Ramos (cell line): Measurements from ENCODE around the gene BTBD16.

Source experiments
- in situ Hi-C: fragments of 300-500 bp; cut with MboI; formaldehyde crosslinking; loops from one replicate; pipeline ENCODE4 v1.14.3; 2022; ENCODE audit warnings: low sequenced_read_pairs; ENCODE audit not compliant: unreplicated experiment

Gene BTBD16

DNA sequence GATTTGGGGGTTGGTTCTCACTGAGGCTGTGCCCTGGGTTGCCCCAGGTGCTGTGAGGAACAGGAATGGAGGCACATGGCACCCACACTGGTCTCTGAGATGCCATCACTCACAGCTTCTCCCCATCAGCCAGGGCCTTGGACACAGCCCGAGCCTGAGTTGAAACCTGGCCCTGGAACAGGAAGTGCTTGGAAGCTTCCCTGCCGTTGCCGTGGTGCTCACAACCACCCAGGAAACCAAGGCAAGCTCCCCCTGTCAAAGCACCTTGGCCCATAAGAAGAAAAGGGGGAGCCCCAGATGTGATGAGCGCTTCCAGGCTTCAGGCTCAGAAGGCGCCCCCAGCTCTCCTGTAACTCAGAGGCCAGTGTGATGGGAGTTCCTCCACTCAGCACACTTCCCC lies at the start of gene BTBD16:
Gene BTBD16 (plus strand): TSS at position 221 of the 400 bp plus-strand sequence. CDS start 3,786 bp downstream, outside the sequence.
- in situ Hi-C loops: no loop called here

GRCh38 chr10:122221958-122222357 lies 49.1 kb upstream of the BTBD16 start:
- in situ Hi-C loops: no loop called here

DNA sequence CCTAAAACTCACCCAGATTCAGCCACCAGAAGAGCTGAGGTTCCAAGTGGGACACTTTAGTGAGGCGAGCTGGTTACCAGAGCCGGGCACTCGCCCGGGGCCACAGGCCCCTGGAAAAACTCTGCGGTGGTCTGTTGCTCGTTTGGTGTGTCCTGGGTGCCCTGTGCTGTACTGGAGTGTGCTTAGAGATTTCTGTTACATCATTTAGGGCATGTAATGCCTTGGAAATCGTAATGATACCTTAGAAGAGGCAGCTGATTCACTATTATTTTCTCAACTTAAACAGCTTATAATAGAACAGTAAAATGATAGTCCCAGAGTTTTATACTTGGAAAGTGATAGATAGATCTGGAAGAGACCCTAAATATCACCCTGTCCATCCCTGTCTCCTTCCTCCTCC lies 48.5 kb upstream of the BTBD16 start:
- in situ Hi-C loops: no loop called here

DNA sequence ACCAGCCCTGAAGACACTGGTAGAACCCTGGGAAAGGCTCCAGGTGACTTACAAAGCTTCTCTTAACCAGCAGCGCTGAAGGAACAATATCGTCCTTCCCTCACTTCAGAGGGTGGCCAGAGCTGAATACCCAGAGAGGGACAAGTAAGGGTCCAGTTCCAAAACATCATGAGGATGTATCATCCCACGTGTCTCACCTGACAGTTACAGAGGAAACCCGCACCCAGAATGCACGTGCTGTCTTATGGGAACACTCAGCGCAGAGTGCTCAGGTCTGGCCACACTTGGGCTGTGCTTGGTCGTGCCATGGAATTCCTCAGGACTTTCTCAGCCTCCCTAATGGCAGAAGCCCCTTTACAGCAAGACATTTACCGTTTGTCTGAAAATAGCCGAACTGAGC lies 46.9 kb upstream of the BTBD16 start:
- in situ Hi-C loops: no loop called here

GRCh38 chr10:122225330-122225729 lies 45.8 kb upstream of the BTBD16 start:
- in situ Hi-C loops: no loop called here

DNA sequence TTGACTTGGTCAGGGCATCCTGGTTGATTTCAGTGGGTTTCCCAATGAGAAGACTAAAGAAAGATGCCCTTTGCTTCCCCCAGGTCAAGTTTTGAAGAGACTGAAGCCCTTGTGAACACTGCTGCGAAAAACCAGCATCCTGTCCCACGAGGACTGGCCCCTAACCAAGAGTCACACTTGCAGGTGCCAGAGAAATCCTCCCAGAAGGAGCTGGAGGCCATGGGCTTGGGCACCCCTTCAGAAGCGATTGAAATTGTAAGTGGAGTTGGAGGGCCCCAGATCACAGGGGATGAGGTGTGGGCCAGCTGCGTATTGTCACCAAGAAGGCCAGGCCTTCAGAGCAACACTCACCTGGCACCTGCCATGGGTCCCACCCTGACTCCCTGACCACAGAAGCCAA lies 43.3 kb upstream of the BTBD16 start:
- in situ Hi-C loops: no loop called here

DNA sequence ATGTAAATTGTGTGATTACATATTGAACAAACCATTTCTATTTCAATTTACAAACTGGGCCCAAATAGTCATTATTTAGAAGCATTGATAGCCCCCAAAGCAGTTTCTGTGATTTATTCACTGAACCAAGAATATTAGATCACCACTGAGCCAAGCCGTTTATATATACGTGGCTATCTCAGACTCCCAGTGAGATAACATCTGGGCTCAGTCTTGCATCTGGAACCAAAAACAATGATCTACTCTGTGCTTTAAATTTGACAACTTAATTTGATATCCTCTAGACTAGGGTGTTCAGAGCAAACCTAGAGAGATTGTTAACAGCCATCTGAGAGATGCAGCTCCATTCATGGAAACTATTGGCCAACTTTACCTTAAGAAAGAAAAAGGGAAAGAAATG lies 41.4 kb upstream of the BTBD16 start:
- in situ Hi-C loops: no loop called here

DNA sequence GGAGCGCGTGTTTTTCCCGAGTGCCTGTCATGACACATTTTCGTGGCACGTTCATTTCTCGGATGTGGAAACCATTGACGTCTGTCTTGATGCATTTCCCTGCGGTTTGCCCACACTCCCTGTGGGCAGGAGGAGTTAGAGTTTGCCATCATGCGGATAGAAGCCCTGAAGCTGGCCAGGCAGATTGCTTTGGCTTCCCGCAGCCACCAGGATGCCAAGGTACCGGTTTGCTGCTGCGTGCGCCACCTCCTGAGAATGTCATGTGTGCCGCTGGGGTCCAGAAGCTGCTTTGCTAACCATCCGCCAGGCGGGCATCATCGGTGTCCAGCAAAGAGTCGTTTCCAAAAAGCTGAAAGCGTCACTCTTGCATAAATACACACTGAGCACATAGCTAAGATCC lies 40.9 kb upstream of the BTBD16 start:
- in situ Hi-C loops: no loop called here

DNA sequence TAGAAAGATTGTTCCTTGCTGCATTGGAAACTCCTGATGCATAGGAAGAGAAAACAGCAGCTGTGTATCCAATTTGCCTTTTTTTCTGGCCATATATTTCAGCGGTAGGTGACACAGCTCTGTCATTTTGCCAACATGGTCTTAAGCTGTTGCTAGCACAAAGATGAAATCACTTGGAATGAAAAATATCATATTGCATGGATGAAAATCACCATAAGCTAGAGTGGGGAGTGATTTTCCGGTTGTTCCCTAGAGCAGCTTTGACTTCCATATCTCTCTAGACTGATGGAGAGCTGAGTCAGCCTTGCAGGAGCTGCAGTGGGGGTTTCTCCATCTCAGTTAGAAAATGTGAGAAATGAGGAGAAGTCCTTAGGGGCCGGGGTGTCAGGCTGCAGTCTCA lies 38.3 kb upstream of the BTBD16 start:
- in situ Hi-C loops: no loop called here

GRCh38 chr10:122233857-122234348 lies 37.2 kb upstream of the BTBD16 start:
- in situ Hi-C loops: no loop called here

DNA sequence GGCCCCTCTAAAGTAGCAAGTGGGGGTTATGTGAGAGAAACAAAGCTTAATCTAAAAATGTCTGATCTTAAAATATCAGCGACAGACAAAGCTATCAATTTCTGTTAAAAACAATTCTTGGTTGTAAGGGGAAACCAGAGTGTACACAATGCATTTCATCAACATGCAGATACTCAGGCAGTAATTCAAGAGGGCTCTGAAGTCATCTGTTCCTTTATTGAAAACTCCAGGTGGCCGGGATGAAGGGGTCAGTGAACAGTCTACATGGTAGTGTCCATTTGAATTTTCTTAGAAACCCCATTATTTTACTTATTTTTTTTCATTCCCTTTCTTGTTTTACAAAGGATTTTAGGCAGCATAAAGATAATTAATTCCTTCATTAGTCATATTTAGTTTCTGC lies 36.7 kb upstream of the BTBD16 start:
- in situ Hi-C loops: no loop called here

DNA sequence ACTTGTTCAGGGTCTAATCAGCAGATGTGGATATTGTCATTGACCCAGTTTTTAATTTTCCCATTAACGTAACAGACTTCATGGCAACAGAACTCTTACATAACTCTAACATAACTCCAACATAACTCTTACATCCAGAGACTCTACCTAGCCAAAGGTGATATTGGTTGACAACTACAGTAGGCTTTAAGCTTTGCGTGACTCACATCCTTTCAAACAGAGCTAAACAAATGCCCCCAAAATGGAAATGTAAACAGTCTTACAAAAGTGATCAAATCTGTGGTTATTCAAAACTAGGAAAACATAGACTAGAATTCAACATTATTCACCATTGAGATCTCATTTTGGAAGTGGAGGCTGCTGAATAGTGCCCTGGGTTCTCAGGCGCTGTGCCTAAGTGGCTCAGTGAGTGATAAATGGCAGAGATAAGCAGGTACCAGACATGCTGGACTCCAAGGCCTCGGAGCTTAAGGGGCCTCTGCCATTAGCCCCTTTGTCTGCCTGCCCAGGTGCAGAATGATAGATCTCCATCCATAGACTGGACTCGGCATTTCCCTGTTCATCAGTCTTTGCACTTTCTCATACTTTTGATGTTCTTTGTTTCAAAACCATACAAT lies 34.3 kb upstream of the BTBD16 start:
- in situ Hi-C loops: no loop called here

- in situ Hi-C loops: no loop called here
Measured at GRCh38 chr10:122237331-122237990, 33.6 kb upstream of the BTBD16 start.

GRCh38 chr10:122239578-122240257 lies 31.4 kb upstream of the BTBD16 start:
- in situ Hi-C loops: no loop called here

DNA sequence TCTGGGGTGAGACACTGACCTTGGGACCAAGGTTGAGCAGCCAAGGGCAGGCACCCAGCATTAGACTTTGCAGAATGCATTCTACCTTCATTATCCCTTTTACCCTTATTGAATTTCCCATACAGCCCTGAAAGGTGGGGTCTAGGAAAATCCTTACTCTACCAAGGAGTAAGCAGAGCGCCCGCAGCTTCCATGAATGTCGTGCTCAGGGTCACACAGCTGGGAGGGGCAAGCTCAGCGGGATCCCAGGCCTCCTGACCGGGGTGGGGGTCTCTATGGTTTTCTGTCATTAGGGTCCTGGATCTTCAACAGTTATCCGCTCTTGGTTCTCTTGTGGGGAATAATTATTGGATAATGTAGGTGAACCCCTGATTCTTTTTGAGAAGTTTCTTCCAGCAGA lies 30.7 kb upstream of the BTBD16 start:
- in situ Hi-C loops: no loop called here

- in situ Hi-C loops: no loop called here
Measured at GRCh38 chr10:122241836-122242235, 29.3 kb upstream of the BTBD16 start.

DNA sequence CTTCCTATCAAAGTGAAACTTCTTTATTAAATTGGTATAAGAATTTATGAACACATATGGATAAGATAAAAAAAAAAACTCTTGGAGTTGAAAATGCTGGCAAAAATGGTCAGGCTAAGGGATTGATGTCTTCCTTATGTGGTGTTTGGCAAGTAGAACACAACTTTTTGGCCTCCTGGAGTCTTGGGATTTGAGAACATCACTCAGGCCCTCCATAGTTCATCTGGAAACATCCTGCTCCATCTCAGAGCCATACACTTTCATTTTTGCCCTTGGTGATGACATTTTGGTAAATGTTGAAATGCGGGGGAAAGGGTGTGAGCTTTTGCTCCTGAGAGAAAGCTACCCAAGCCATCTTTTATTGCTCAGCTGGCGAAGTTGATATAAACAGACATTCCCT lies 27.5 kb upstream of the BTBD16 start:
- in situ Hi-C loops: no loop called here

GRCh38 chr10:122244001-122244975 lies 26.8 kb upstream of the BTBD16 start:
- in situ Hi-C loops: no loop called here

- in situ Hi-C loops: no loop called here
Measured at GRCh38 chr10:122245136-122245535, 26.0 kb upstream of the BTBD16 start.

DNA sequence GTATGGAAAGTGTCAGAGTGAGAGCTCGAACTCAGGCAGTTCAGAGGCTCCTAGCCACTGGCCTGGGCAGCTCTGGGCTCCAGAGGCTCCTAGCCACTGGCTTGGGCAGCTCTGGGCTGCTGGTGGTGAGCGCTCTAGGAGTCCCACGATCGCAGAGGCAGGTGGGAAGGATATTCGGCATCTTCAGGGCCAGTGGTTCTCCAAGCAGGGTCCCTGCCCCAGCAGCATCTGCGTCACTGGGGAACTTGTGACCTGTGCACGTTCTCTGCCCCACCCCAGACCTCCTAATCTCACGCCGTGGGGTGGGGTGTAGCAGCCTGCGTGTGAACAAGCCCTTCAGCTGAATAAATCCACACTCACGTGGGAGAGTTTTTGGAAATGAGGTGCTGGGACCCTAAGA lies 25.2 kb upstream of the BTBD16 start:
- in situ Hi-C loops: no loop called here
